ENCODE measurements around the gene WDR33.

DNA sequence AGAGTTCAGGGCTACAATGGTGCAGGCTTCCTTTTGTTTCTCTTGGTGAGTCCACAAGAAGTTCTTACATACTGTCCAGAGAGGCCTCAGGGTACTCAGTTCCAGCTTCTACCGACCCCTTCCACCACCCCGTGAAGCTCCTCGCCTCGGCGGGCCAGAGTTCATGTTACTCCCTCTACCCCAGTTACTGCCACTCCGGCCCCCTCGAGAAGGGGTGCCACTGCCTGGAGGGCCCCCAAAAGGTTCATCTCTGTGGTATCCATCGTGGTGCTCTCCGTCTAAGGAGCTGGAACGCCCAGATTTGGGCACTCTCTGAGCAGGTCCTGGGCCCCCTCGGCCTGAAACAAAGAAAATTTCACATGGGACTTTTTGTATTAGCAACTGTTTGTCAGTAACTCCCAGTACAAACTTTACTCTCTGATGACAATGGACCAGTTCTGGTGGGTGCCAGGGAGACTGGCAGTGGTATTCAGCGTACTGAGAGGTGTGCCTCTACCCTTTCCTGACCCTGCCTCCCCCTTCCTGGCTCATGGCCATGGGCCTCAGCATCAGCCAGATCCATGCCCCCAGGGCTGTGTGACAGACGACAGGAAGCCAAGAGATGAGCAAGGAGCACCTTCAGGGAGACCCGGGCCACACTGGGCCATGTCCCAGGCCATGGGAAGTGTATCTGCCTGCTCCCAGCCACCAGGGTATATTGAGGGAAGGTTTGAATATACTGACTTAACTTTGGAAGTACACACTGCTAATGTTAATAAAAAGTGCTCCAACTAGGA lies 104.6 kb downstream of the WDR33 start:
- TF ChIP-seq ZNF274 (IDR thresholded peaks at IDR 0.05; ENCODE audit: low read depth, low read length), result no peak
- no peak for TF ChIP-seq SUZ12 (IDR thresholded peaks at IDR 0.05; ENCODE audit: extremely low read depth, insufficient read depth, insufficient read length)
